ENCODE data around the gene C3orf70.

The C3orf70 gene

GRCh38 chr3:185046603-185047002 is 106.3 kb downstream of the C3orf70 start:
- no peak for DNase-seq

GRCh38 chr3:185046164-185046515 is 106.7 kb downstream of the C3orf70 start:
- DNase-seq: no peak

DNA sequence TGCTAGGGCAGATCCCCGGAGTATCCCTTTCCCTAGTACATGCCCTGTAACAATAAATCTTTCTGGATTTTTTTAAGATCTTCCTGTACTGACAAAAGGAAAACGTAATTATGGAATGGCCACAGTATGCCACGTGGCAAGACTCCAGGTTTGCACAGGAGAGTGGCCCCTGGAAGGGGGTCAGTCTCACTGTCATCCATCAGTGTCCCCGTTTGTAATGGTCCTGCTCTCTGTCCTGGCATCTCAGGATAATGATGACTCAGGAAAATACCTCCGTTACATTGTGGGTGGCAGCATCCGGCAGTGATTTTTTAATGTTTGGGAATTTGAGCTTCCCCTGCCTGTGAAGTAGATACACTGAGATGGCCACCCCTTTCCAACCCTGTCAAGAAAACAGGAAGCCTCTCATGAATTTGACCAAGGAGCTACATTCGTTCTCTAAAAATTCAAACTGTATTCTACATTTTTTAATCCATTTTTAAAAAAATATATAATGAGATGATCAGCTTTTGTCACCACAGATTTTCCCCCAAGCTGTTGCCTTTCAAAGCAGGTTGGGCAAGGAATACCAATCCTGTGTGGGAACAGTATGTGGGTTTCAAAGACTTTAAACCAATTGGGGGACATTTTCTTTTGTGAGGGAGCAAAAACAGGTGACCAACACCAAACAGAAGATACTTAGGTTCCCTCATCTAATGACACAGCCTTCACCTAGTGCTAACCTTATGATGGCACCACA is 110.4 kb downstream of the C3orf70 start:
- no peak for DNase-seq

DNA sequence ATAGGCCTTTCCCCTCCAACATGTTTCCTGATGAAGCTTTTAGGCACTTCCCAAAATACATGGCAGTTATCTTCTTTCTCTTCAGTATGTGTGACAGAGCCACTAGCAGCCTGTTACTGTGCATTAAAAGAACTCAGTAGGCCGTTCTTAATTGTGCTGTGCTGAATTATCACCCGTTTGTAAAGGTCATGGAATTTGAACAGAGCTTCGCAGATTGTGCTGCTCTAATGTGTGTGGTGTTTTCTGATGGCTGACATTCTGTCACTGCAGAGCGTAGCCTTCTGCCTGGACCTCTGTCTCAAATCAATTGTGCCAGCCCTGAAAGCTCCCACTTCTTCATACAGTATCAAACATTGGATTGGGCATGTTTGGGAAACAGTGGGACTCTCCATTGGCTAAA is 111.3 kb downstream of the C3orf70 start:
- DNase-seq: no peak

DNA sequence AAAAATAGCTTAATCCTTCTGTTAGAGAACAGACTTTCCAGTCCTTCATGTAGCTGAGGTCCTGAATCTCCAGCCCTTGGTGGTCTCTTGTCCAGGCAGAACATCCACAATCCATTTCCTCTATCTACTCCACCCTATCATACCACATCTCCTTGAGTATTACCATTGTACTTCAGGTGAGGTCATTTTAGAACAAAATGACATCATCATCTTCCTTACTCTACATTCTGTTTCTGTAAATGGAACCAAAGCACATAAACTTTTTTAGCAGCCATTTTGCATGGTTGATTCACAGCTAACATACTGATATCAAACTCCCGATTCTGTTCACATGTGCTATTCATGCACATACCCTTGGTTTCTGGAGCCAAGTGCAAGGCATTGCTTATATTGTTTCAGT is 112.4 kb downstream of the C3orf70 start:
- DNase-seq: no peak

- no peak for DNase-seq
These were observed 115.1 kb downstream of the C3orf70 start for GRCh38 chr3:185037801-185038200.

GRCh38 chr3:185030951-185031350 is 121.9 kb downstream of the C3orf70 start:
- DNase-seq: no peak

DNA sequence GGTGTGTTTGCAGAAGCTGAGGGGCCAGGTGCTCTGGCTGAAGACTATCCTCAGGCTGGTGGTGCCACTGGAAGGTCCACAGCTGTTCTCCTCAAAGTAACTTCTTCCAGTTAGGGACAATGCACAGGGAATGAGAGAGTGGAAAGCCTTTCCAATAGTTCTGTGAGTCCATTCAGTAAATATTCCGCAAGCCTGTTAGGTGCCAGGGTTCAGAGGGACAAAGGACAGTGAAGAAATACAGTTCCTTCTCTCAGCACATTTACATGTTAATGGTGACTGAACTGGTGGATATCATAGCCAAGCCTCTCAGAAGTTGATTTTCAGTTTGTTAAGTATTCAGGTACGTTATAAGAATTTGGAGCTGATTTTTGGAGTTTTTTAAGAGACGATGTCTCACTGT is 122.5 kb downstream of the C3orf70 start:
- DNase-seq: no peak

GRCh38 chr3:185029086-185029485 is 123.8 kb downstream of the C3orf70 start:
- no peak for DNase-seq

DNA sequence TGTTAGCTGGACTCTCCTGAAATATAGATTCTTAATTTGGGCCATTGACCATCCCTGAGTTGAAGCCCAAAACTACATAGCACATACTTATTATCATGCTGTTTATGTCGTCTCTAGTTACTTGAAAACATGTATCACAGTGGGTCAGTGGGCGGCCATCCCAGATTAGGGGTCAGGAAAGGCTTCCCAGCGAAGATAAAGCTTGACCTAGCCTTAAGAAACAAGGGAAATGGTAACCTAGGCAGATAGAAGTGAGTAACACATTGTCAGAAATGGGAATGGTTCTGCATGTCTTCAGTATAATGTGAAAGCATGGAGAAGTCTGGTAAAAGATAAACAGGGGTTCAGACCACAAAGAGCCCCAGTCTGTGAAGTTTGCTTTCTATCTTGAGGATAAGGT is 124.7 kb downstream of the C3orf70 start:
- no peak for DNase-seq

Data from KG1 (cell line).